Activated B cell treated with CpG ODN at 0.5 μM for 24 hours (primary cell): ENCODE measurements around the gene DCP1B. TPM values are rescaled to one million over a fixed set of nuclear protein-coding genes. Genes with fewer than 3 reads are reported as not detected.

Experiments used
- ATAC-seq: fragments of 200-7000 bp; cut with Tn5 transposase; one replicate; pipeline ENCODE4 v1.10.0; 2021; ENCODE audit warnings: low read depth, mild to moderate bottlenecking, moderate library complexity
- CTCF ChIA-PET: fragments of 350-600 bp; sonication (Branson Sonifier 250); formaldehyde crosslinking; loops from one replicate; lab custom pipeline; 2021; ENCODE audit warnings: antibody characterized with exemption; lab: Charles Lee
- POLR2A ChIA-PET: fragments of 350-600 bp; sonication (Branson Sonifier 250); formaldehyde crosslinking; loops from one replicate; lab custom pipeline; 2021; ENCODE audit warnings: antibody characterized with exemption; lab: Charles Lee
- DNase-seq: peaks from one replicate; pipeline ENCODE4 v3.0.0; 2022
- H3K27ac Mint-ChIP-seq: one replicate; pipeline ENCODE4 v1.8.0; 2020; ENCODE audit warnings: mixed read lengths
- H3K27me3 Mint-ChIP-seq: one replicate; pipeline ENCODE4 v1.8.0; 2021; ENCODE audit warnings: mixed read lengths
- H3K36me3 Mint-ChIP-seq: one replicate; pipeline ENCODE4 v1.8.0; 2021; ENCODE audit warnings: low read depth, mixed read lengths
- H3K4me1 Mint-ChIP-seq: one replicate; pipeline ENCODE4 v1.8.0; 2021; ENCODE audit warnings: mixed read lengths
- H3K4me3 Mint-ChIP-seq: one replicate; pipeline ENCODE4 v1.8.0; 2020; ENCODE audit warnings: mild to moderate bottlenecking, mixed read lengths
- H3K9me3 Mint-ChIP-seq: one replicate; pipeline ENCODE4 v1.8.0; 2020; ENCODE audit warnings: mixed read lengths
- intact Hi-C: fragments of 100-400 bp; cut with micrococcal nuclease; formaldehyde crosslinking; loops from one replicate; pipeline ENCODE4 v1.15.1; 2024
- total RNA-seq: library from RNA; stranded (reverse); gene quantifications from 2 replicates; pipeline ENCODE4 v1.2.3, GENCODE V29; 2022
- TF ChIP-seq, protein P1 (sequence below): fragments of 200-600 bp; IDR thresholded peaks from one replicate; pipeline ENCODE4 v1.8.0; 2022; ENCODE audit warnings: antibody characterized with exemption, mild to moderate bottlenecking

DCP1B gene
- 12.4 and 14.7 TPM in 2 replicates for total RNA-seq

DNA sequence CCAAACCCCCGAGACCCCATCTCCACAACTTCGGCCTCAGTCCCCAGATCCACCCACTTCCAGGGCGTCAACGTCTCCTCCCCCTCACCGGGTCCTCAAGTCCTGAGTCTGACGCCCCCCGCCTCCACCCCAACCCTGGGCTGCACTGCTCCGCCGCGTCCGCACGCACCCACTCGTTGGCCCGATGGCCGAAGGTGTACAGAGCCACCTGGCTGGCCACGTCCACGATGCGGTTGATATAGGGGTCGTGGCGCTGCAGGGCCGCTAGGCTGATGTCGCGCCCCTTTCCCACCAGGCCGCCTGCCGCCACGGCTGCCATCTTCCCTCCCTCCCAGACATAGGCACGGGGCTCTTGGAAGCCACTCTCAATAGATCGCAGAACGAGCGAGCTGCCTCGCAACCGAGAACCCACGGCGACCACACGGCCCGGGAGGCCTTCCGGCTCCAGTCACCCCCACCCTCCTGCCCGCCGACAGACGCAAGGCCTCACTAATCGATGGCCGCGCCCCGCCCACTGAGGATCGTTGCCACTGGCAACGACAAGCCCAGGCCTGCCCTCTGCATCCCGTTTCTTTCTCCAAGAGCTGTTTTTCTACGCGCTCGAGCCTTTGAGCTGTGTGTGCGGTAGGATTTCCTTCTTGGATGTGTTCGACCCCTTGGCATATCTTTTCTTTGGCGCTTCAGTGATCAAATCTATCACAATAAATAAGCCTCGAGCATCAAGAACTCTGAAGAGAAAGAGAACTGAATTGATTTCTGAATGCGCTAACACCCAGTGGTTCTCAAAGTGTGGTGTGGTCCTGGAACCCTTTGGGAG lies at the start of gene DCP1B:
Gene DCP1B, minus strand, starts transcription at position 345 of the 817 bp plus-strand sequence. Its CDS starts 26 bp downstream, at position 319.
- Mint-ChIP-seq H3K27me3 (no peaks in the 10 kb centered on the region), H3K36me3 (peaks cover 8% of the 10 kb centered on the region), H3K4me3 (peak within 1 kb of the TSS; percentile 99), H3K27ac (peak within 1 kb of the TSS; percentile 98), H3K4me1 (peaks cover 26% of the 10 kb centered on the region), H3K9me3 (peaks cover 2% of the 10 kb centered on the region)
- peak; percentile 99 for ATAC-seq
- TF ChIP-seq, protein P1, sequence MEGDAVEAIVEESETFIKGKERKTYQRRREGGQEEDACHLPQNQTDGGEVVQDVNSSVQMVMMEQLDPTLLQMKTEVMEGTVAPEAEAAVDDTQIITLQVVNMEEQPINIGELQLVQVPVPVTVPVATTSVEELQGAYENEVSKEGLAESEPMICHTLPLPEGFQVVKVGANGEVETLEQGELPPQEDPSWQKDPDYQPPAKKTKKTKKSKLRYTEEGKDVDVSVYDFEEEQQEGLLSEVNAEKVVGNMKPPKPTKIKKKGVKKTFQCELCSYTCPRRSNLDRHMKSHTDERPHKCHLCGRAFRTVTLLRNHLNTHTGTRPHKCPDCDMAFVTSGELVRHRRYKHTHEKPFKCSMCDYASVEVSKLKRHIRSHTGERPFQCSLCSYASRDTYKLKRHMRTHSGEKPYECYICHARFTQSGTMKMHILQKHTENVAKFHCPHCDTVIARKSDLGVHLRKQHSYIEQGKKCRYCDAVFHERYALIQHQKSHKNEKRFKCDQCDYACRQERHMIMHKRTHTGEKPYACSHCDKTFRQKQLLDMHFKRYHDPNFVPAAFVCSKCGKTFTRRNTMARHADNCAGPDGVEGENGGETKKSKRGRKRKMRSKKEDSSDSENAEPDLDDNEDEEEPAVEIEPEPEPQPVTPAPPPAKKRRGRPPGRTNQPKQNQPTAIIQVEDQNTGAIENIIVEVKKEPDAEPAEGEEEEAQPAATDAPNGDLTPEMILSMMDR: no peak
- intact Hi-C loops: loop anchor here (1.0 to 2.0 kb wide), 6 partner anchors 30 to 1055 kb away; partner anchors contain the start of genes ITFG2 and RAD52
- ChIA-PET POLR2A (interaction anchor here (0.5 to 1.2 kb wide), 3 partner anchors 64 to 1335 kb away, joined by 3 to 4 read pairs (median 4); no protein-coding TSS in a partner anchor), CTCF (interaction anchor here (1.1 kb wide), 1 partner anchor 30 kb away, joined by 4 read pairs; no protein-coding TSS in a partner anchor)
- peak; percentile 83 for DNase-seq

DNA sequence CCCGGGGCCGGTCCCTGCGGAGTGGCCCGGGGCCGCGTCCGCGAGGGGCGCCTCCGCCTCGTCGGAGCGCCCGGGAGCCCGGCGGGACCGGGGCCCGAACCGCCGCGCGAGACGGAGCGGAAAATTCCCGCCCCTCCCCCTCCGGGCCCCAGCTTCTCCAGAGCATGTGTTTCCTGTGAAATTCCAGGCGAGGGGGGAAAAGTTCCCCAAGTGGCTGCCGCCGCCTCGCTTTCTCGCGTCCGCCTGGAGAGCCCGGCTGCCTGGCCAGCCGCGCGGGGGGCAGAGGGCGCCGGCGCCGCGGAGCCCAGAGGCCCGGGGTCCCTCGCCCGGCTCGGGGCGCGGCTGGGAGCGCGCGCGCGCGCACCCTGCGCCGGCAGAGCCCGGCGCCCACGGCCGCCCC lies 49.4 kb upstream of the DCP1B start:
- TF ChIP-seq, protein P1: no peak
- Mint-ChIP-seq H3K9me3 (no peaks in the 10 kb centered on the region), H3K36me3 (no peaks in the 10 kb centered on the region), H3K4me1 (peaks cover 26% of the 10 kb centered on the region), H3K27me3 (peaks cover 53% of the 10 kb centered on the region), H3K27ac (no peak overlapping the region), H3K4me3 (no peak overlapping the region)
- ChIA-PET POLR2A (no interaction called here), CTCF (no interaction called here)
- no peak for ATAC-seq
- intact Hi-C loops: no loop called here
- no peak for DNase-seq

- peaks cover 26% of the 10 kb centered on the region for H3K4me1 Mint-ChIP-seq
- H3K9me3 Mint-ChIP-seq: no peaks in the 10 kb centered on the region
- no peaks in the 10 kb centered on the region for H3K36me3 Mint-ChIP-seq
- intact Hi-C loops: no loop called here
- ATAC-seq: no peak
- ChIA-PET POLR2A (no interaction called here), CTCF (no interaction called here)
- H3K27me3 Mint-ChIP-seq: peaks cover 54% of the 10 kb centered on the region
- no peak for DNase-seq
- peak within 1 kb of the TSS; percentile 79 for H3K4me3 Mint-ChIP-seq
- no peak within 1 kb of the TSS for H3K27ac Mint-ChIP-seq
- TF ChIP-seq, protein P1: no peak
Observed at GRCh38 chr12:2052826-2053678, 48.8 kb upstream of the DCP1B start, which contains the start of gene CACNA1C. Gene CACNA1C, plus strand, starts transcription at chr12:2052987. Its CDS starts 576 bp downstream, at chr12:2053563.

DNA sequence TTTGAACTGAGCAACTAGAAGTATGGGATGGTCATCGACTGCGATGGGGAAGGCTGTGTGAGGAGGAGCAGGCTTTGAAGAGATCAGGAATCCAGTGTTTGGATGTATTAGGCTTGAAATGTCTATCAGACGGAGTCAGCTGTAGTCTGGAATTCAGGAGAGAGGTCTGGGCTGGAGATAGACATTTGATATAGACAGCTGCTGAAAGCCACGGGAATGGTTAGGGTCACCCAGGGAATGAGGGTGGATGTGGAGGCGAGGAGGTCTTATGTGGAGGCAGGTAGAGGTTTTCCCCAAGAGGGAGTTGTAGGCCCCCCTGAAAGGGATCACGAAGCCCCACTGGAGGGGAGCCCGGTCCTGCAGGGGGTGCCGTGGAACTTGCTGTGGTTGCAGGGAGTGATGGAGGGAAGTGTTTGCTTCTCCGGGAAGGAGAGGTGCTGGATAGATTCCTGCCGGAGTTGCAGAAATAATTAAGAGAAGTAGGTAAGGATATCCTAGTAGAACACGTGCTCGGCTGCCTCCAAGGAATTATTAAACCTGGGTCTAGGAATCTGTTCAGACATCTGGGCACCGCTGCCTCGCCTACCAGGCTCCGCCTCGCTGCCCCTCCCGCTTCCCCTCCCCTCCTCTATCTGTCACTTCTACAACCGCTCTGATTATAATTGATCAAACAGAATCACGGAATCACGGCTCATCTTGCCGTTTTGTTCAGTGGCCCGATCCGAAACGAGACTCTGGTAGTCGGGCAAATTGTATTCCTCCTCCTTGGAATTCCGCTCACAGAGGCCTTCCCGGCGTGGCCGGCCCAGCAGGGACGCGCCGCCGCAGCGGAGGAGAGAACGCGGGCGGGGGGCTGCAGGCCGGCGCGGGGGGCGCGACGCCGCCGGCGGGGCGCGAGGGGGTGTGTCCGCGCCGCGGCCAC lies 47.7 kb upstream of the DCP1B start:
- H3K4me1 Mint-ChIP-seq: peaks cover 26% of the 10 kb centered on the region

More for the DNA sequence above, 47.7 kb upstream of the DCP1B start:
- H3K27ac Mint-ChIP-seq: no peak overlapping the region
- TF ChIP-seq, protein P1: no peak
- peak overlapping the region; percentile 66 for H3K4me3 Mint-ChIP-seq
- no peaks in the 10 kb centered on the region for H3K36me3 Mint-ChIP-seq
- no peaks in the 10 kb centered on the region for H3K9me3 Mint-ChIP-seq
- intact Hi-C loops: no loop called here
- peaks cover 49% of the 10 kb centered on the region for H3K27me3 Mint-ChIP-seq
- ATAC-seq: no peak
- POLR2A ChIA-PET: no interaction called here
- CTCF ChIA-PET: no interaction called here
- no peak for DNase-seq
